ENCODE measurements around the gene ADCY2. TPM values are rescaled to one million over a fixed set of nuclear protein-coding genes. Genes with fewer than 3 reads are reported as not detected.

The ADCY2 gene
- polyA plus RNA-seq, 1 donor = 4.7 TPM

DNA sequence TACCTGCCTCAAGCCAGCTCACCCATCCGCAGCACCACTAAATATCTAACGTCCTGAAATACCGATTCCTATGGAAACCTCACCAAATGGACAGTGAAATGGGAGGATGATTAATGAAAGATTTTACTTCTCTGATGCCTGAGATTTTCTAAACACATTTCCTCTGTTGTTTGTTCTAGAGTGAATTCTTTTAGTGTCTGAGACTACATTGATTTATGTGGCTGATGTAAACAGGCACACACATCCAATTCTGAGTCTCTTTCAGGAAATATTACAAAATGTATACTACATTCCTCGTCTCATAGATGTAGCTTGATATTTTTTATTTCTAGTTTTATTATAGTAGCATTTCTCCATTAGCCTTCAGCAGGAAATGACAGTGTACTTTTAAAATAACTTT is 20.5 kb upstream of the ADCY2 start:
- no peaks in the 10 kb centered on the region for H3K36me3 ChIP-seq (ENCODE audit: control insufficient read depth, insufficient read depth, low read length)
- H3K9me3 ChIP-seq (ENCODE audit: control insufficient read depth, low read depth, low read length) = peaks cover 16% of the 10 kb centered on the region
- H3K4me3 ChIP-seq (ENCODE audit: low read length) = no peak overlapping the region
- no peak overlapping the region for H3K27ac ChIP-seq (ENCODE audit: low read length)
- no peak for DNase-seq
- no peaks in the 10 kb centered on the region for H3K4me1 ChIP-seq (ENCODE audit: control insufficient read depth, insufficient read depth, low read length)
- no peaks in the 10 kb centered on the region for H3K27me3 ChIP-seq (ENCODE audit: control insufficient read depth, insufficient read depth, low read length)
- WGBS (ENCODE audit: insufficient coverage, low lambda C conversion rate) = 67% methylated on average over 1 of the region's 4 CpGs

DNA sequence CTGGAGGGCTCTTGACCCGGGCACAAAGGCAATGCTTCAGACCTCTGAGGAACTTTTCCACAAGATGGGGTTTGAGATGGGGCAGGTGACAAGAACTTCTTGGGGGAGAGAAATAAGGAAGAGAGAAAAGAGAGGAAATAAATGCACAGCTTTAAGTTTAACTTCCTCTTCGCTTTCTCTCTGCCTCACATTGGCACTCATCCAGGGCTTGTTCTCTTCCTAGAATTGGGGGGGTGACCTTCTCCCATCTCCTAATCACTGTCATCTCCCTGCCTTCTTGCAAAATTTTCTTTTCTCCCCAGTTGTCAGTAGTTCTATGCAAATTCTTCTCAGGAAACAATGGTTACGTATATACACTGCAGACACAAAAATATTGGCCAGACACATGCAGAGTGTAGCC is 19.1 kb upstream of the ADCY2 start:
- Histone ChIP-seq H3K4me1 (ENCODE audit: control insufficient read depth, insufficient read depth, low read length) (no peaks in the 10 kb centered on the region), H3K36me3 (ENCODE audit: control insufficient read depth, insufficient read depth, low read length) (no peaks in the 10 kb centered on the region), H3K27ac (ENCODE audit: low read length) (no peak overlapping the region), H3K27me3 (ENCODE audit: control insufficient read depth, insufficient read depth, low read length) (no peaks in the 10 kb centered on the region), H3K4me3 (ENCODE audit: low read length) (no peak overlapping the region), H3K9me3 (ENCODE audit: control insufficient read depth, low read depth, low read length) (peaks cover 8% of the 10 kb centered on the region)
- no peak for DNase-seq
- 100% methylated on average over 1 of the region's 3 CpGs for whole genome bisulfite sequencing (ENCODE audit: insufficient coverage, low lambda C conversion rate)

DNA sequence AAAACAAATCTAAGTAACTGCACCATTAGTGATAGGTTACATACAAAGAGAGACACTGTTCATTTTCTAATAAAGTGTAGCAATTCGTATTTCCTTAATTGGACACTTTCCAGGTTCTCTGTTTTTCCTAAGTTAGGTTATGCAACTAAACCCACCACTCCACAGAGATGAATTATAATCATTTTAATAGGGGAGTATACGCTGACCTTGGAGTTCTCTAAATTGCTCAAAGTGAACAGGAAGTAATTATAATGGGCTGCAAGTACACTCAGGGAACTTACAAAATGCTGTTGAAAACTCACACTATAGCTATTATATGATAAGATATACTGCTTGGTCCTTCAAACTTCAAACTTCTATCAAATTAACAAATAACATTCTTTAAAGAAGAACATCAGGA is 18.2 kb upstream of the ADCY2 start:
- no peak overlapping the region for H3K4me3 ChIP-seq (ENCODE audit: low read length)
- H3K36me3 ChIP-seq (ENCODE audit: control insufficient read depth, insufficient read depth, low read length) = no peaks in the 10 kb centered on the region
- DNase-seq = no peak
- H3K4me1 ChIP-seq (ENCODE audit: control insufficient read depth, insufficient read depth, low read length) = no peaks in the 10 kb centered on the region
- WGBS (ENCODE audit: insufficient coverage, low lambda C conversion rate) = no CpG with 5 or more reads among the region's 2 CpGs
- H3K27me3 ChIP-seq (ENCODE audit: control insufficient read depth, insufficient read depth, low read length) = no peaks in the 10 kb centered on the region
- H3K27ac ChIP-seq (ENCODE audit: low read length) = no peak overlapping the region
- H3K9me3 ChIP-seq (ENCODE audit: control insufficient read depth, low read depth, low read length) = no peaks in the 10 kb centered on the region

DNA sequence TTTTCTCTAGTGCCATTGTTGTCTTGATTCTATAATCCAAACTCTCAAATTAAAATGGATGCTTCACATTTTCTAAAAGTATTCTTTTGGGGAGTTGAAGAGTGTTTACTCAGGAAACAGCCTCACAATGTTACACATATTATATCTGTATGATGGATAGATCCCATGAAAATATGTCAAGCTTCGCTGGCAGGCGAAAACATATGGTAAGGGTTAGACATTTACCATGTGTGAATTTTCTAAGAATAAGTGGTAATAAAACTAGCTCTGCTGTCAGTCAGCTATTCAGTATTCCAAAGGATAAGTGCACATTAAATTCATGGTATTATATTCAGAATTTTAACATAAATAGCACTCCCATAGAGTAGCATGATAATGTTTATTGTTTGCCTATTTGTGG is 13.3 kb upstream of the ADCY2 start:
- H3K9me3 ChIP-seq (ENCODE audit: control insufficient read depth, low read depth, low read length) = no peaks in the 10 kb centered on the region
- DNase-seq = no peak
- no peaks in the 10 kb centered on the region for H3K36me3 ChIP-seq (ENCODE audit: control insufficient read depth, insufficient read depth, low read length)
- WGBS (ENCODE audit: insufficient coverage, low lambda C conversion rate) = no CpG with 5 or more reads among the region's 2 CpGs
- H3K27me3 ChIP-seq (ENCODE audit: control insufficient read depth, insufficient read depth, low read length) = no peaks in the 10 kb centered on the region
- no peak overlapping the region for H3K27ac ChIP-seq (ENCODE audit: low read length)
- H3K4me3 ChIP-seq (ENCODE audit: low read length) = no peak overlapping the region
- H3K4me1 ChIP-seq (ENCODE audit: control insufficient read depth, insufficient read depth, low read length) = no peaks in the 10 kb centered on the region

DNA sequence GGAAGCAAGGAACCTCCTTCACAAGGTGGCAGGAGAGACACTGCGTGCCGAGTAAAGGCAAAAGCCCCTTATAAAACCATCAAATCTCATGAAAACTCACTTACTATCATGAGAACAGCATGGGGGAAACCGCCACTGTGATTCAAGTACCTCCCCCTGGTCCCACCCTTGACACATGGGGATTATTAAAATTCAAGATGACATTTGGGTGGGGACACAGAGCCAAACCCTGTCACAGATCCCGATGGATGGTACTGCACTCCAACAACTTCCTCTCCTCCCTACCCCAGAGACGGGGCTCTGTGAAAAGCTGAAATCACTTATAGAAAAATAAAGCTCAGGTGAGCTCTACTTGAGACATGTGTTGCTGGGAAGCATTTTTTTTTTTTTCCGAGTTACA is 10.3 kb upstream of the ADCY2 start:
- Histone ChIP-seq H3K27me3 (ENCODE audit: control insufficient read depth, insufficient read depth, low read length) (no peaks in the 10 kb centered on the region), H3K27ac (ENCODE audit: low read length) (no peak overlapping the region), H3K9me3 (ENCODE audit: control insufficient read depth, low read depth, low read length) (no peaks in the 10 kb centered on the region), H3K36me3 (ENCODE audit: control insufficient read depth, insufficient read depth, low read length) (no peaks in the 10 kb centered on the region), H3K4me3 (ENCODE audit: low read length) (no peak overlapping the region), H3K4me1 (ENCODE audit: control insufficient read depth, insufficient read depth, low read length) (no peaks in the 10 kb centered on the region)
- 100% methylated on average over 3 of the region's 6 CpGs for WGBS (ENCODE audit: insufficient coverage, low lambda C conversion rate)
- DNase-seq = no peak

DNA sequence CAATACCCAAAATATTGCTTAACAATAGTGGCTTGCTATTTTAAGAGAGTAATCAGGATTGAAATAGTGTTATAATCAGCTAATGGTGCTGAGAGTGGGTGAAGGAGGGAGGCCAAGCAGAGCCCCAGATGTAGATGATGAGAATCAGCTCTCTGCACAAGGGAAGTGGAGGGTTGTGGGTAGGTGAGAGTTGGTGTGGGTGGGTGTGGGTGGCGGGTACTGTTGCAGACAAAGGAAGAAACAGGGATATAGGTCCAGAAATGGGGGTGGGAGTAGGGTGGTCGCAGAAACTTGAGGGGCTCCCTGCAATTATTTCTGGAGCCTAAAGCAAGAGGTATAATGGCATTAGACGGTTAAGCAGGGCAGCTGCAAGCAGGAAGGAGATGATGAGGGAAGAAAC is 7.4 kb upstream of the ADCY2 start:
- H3K4me1 ChIP-seq (ENCODE audit: control insufficient read depth, insufficient read depth, low read length) = peaks cover 13% of the 10 kb centered on the region
- no peak overlapping the region for H3K27ac ChIP-seq (ENCODE audit: low read length)
- no peak overlapping the region for H3K4me3 ChIP-seq (ENCODE audit: low read length)
- H3K27me3 ChIP-seq (ENCODE audit: control insufficient read depth, insufficient read depth, low read length) = no peaks in the 10 kb centered on the region
- H3K36me3 ChIP-seq (ENCODE audit: control insufficient read depth, insufficient read depth, low read length) = no peaks in the 10 kb centered on the region
- 100% methylated on average over 2 of the region's 3 CpGs for WGBS (ENCODE audit: insufficient coverage, low lambda C conversion rate)
- H3K9me3 ChIP-seq (ENCODE audit: control insufficient read depth, low read depth, low read length) = no peaks in the 10 kb centered on the region
- no peak for DNase-seq

DNA sequence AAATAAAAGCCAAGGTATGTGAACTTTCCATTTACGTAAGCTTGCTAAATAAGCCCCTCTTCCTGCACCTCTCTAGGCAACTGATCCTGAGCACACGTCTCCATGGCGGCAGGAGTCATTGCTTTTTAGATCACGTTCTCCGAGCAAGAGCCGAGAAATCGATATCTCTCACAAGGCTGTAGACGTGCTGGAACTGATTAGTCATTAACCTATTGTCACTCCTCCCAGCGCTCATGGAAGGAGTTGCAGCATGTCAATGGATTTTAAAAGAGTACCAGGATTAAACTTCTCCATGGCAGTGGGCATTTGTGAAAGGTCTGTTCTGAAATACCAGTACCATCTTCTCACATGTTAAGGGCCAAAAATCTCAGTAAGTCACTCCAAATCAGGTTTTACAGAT is 4.7 kb upstream of the ADCY2 start:
- Histone ChIP-seq H3K27ac (ENCODE audit: low read length) (peak overlapping the region; percentile 23), H3K9me3 (ENCODE audit: control insufficient read depth, low read depth, low read length) (no peaks in the 10 kb centered on the region), H3K4me1 (ENCODE audit: control insufficient read depth, insufficient read depth, low read length) (peaks cover 17% of the 10 kb centered on the region), H3K27me3 (ENCODE audit: control insufficient read depth, insufficient read depth, low read length) (peaks cover 13% of the 10 kb centered on the region), H3K4me3 (ENCODE audit: low read length) (no peak overlapping the region), H3K36me3 (ENCODE audit: control insufficient read depth, insufficient read depth, low read length) (no peaks in the 10 kb centered on the region)
- DNase-seq = peak in 1 of 2 donors; percentile 79
- 43% methylated on average over 1 of the region's 9 CpGs for WGBS (ENCODE audit: insufficient coverage, low lambda C conversion rate)

DNA sequence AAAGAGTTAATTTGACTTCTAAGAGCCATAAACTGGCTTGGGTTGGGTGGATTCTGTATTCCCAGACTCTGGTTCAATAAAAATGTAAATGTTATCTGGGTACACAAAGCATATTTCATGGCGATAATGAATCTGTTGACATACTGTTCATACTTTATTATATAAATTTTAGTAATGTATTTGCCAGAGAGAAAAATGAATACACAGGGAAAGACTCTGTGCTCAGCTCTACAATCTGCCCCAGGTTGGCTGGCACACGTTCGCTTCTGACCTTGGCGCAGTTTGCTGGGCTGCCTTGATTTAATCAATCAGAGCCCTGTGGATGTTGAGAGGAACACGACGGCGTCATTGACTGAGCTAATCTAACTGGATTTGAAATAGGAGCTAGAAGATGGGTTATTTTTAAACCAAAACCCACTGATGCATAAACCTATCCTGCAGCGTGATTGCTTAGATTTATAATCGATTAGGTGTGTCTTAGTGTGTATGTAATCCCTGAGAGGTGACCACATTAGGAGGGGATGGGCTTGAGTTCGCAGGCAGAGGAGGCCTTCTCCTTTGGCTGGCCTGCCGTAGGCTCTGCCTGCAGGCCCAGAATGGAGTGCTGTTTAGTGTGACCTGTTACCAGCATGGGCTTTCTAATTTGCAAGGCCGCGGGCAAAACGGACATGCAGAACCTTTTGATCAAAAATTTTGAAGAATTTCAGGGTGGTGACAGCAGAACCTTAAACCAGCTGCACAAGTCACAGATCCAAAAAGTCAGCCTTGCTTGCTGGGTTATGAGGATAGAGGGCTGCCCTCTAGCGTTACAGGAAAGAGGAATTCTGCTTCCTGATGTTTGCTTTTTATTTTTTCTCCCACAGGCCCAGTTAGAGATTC is 3.9 kb upstream of the ADCY2 start:
- H3K27me3 ChIP-seq (ENCODE audit: control insufficient read depth, insufficient read depth, low read length) = peaks cover 18% of the 10 kb centered on the region
- H3K27ac ChIP-seq (ENCODE audit: low read length) = no peak overlapping the region
- peak in 1 of 2 donors; percentile 61 for DNase-seq
- no peaks in the 10 kb centered on the region for H3K9me3 ChIP-seq (ENCODE audit: control insufficient read depth, low read depth, low read length)
- H3K36me3 ChIP-seq (ENCODE audit: control insufficient read depth, insufficient read depth, low read length) = no peaks in the 10 kb centered on the region
- H3K4me3 ChIP-seq (ENCODE audit: low read length) = no peak overlapping the region
- WGBS (ENCODE audit: insufficient coverage, low lambda C conversion rate) = 17% methylated on average over 1 of the region's 15 CpGs
- peaks cover 17% of the 10 kb centered on the region for H3K4me1 ChIP-seq (ENCODE audit: control insufficient read depth, insufficient read depth, low read length)

DNA sequence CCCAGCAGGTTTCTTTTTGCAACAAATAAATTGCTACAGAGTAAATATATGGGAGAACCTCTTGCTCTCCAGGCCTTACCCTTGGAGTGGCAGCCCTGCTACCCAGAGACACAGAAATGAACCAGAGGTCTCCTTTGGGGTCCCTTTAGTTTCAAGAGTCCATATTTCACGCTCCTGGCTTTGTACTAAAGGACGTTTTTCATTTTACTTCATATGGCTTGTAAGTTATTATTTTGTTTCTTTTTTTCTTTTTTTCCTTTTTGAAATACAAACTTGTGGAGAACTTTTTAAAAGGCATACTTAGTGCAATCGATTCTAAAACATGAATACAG is 3.3 kb upstream of the ADCY2 start:
- no peak overlapping the region for H3K27ac ChIP-seq (ENCODE audit: low read length)
- DNase-seq = no peak

DNA sequence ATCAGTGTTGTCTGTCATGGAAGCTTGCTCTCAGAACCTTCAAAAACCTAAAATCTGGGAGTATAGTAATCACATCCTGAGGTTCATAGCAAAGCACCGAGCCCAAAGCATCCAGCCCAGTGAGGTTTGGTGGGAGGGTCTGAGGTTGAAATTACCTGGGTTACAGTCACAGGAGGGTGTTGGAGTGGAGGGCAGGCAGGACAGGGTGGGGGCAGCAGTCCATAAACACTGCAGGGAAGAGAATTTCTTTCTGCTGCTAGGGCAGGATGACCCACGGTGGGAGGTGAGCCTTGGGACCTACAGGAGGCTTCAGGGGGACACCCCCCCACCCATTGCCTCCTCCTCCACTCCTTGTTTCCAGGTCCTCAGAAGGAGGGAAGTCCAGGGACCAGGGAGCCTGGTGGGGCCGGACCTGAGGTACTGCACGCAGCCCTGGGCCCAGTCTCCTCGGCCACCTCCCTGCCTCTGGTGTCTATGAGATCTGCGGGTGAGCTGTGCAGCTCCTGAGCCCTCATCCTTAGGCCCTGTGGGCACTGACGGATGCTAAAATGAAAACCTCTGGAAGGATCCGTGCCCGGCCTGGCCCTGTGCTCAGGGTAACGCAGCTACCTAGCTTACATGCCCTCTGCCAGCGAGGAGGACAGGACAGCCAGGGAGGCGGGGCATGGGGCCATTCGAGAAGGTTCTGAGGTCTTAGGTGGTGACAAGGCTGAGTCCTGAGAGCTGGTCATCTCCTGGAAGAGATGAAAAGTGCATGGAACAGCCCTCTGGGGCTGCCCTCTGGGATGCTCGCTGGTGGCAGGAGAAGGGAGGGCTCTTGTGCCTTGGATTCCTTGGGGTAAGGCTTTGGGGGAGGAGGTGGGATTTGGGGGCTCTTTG is 1.8 kb upstream of the ADCY2 start:
- no peak for DNase-seq
- WGBS (ENCODE audit: insufficient coverage, low lambda C conversion rate) = no CpG with 5 or more reads among the region's 14 CpGs
- peaks cover 17% of the 10 kb centered on the region for H3K4me1 ChIP-seq (ENCODE audit: control insufficient read depth, insufficient read depth, low read length)
- H3K27me3 ChIP-seq (ENCODE audit: control insufficient read depth, insufficient read depth, low read length) = peaks cover 29% of the 10 kb centered on the region
- H3K4me3 ChIP-seq (ENCODE audit: low read length) = no peak overlapping the region
- no peaks in the 10 kb centered on the region for H3K36me3 ChIP-seq (ENCODE audit: control insufficient read depth, insufficient read depth, low read length)
- H3K9me3 ChIP-seq (ENCODE audit: control insufficient read depth, low read depth, low read length) = no peaks in the 10 kb centered on the region
- H3K27ac ChIP-seq (ENCODE audit: low read length) = no peak overlapping the region

More for the DNA sequence above, 3.3 kb upstream of the ADCY2 start:
- no peaks in the 10 kb centered on the region for H3K36me3 ChIP-seq (ENCODE audit: control insufficient read depth, insufficient read depth, low read length)
- no peak overlapping the region for H3K4me3 ChIP-seq (ENCODE audit: low read length)
- H3K4me1 ChIP-seq (ENCODE audit: control insufficient read depth, insufficient read depth, low read length) = peaks cover 17% of the 10 kb centered on the region
- peaks cover 20% of the 10 kb centered on the region for H3K27me3 ChIP-seq (ENCODE audit: control insufficient read depth, insufficient read depth, low read length)
- H3K9me3 ChIP-seq (ENCODE audit: control insufficient read depth, low read depth, low read length) = no peaks in the 10 kb centered on the region
- WGBS (ENCODE audit: insufficient coverage, low lambda C conversion rate) = 97% methylated on average over 3 of the region's 3 CpGs

Measured in large intestine (tissue), 3 donors.